OCI-LY3 (cell line): ENCODE data around the gene LRRC4.

Source experiments
- H2AFZ ChIP-seq: fragments of 200-600, 300-600 bp; shearing (Covaris generic); 2 replicates; pipeline ENCODE4 v1.6.0; 2014; ENCODE audit warnings: antibody characterized with exemption, low read depth, low read length
- H3K27ac ChIP-seq: fragments of 200-600, 300-600 bp; sonication (generic); 2 replicates; pipeline ENCODE4 v1.5.1; 2014; ENCODE audit warnings: mild to moderate bottlenecking, low read length, moderate library complexity, mixed read lengths
- H3K27me3 ChIP-seq: fragments of 200-600, 300-600 bp; sonication (generic); 2 replicates; pipeline ENCODE4 v1.6.1; 2014; ENCODE audit warnings: low read depth, low read length, mixed read lengths
- H3K36me3 ChIP-seq: fragments of 200-600, 300-600 bp; sonication (generic); replicated peaks from 2 replicates; pipeline ENCODE3; 2014; ENCODE audit warnings: low read depth, low read length, mixed read lengths
- H3K4me1 ChIP-seq: fragments of 300-600, 200-600 bp; sonication (generic); 2 replicates; pipeline ENCODE4 v1.6.1; 2014; ENCODE audit warnings: low read length, mixed read lengths
- H3K4me2 ChIP-seq: fragments of 200-600, 300-600 bp; sonication (generic); 2 replicates; pipeline ENCODE4 v1.6.1; 2014; ENCODE audit warnings: low read length, mixed read lengths
- H3K4me3 ChIP-seq: fragments of 300-600, 200-600 bp; sonication (generic); 2 replicates; pipeline ENCODE4 v1.5.1; 2014; ENCODE audit warnings: antibody characterized with exemption, mild to moderate bottlenecking, low read length, moderate library complexity
- H3K79me2 ChIP-seq: fragments of 300-600, 200-600 bp; shearing (Covaris generic); 2 replicates; pipeline ENCODE4 v1.6.1; 2014; ENCODE audit warnings: mild to moderate bottlenecking, low read length, mixed read lengths
- H3K9ac ChIP-seq: fragments of 300-600, 200-600 bp; shearing (Covaris generic); 2 replicates; pipeline ENCODE4 v1.6.0; 2014; ENCODE audit warnings: mild to moderate bottlenecking, low read length, moderate library complexity
- H3K9me3 ChIP-seq: fragments of 200-600, 300-600 bp; shearing (Covaris generic); 2 replicates; pipeline ENCODE4 v1.6.1; 2014; ENCODE audit warnings: low read length, mixed read lengths; ENCODE audit not compliant: insufficient read depth
- H4K20me1 ChIP-seq: fragments of 200-600, 300-600 bp; sonication (generic); 2 replicates; pipeline ENCODE4 v1.6.1; 2016; ENCODE audit warnings: low read length, mixed read lengths; ENCODE audit not compliant: insufficient read depth
- CTCF ChIP-seq: fragments of 200-600, 300-600 bp; sonication (generic); IDR thresholded peaks from 2 replicates; pipeline ENCODE4 v1.5.1; 2014; ENCODE audit warnings: antibody characterized with exemption, low read length, low read depth
- EZH2phosphoT487 ChIP-seq: fragments of 200-600 bp; shearing (Covaris generic); IDR thresholded peaks from 2 replicates; pipeline ENCODE4 v1.6.1; 2018; ENCODE audit warnings: antibody characterized with exemption, mixed run types, low read depth

LRRC4 gene

GRCh38 chr7:128056901-128057300 is 25.7 kb upstream of the LRRC4 start:
- H4K20me1 ChIP-seq: peaks cover 20% of the 10 kb centered on the region
- H3K9ac ChIP-seq: no peak overlapping the region
- H3K4me2 ChIP-seq: no peak overlapping the region

GRCh38 chr7:128055637-128056036 is 24.4 kb upstream of the LRRC4 start:
- Histone ChIP-seq H3K36me3 (peaks cover 23% of the 10 kb centered on the region), H3K9me3 (no peaks in the 10 kb centered on the region), H3K4me3 (no peak overlapping the region), H3K27ac (no peak overlapping the region), H3K9ac (no peak overlapping the region), H4K20me1 (peaks cover 27% of the 10 kb centered on the region), H3K27me3 (no peaks in the 10 kb centered on the region), H2AFZ (no peak overlapping the region), H3K4me1 (no peaks in the 10 kb centered on the region), H3K4me2 (no peak overlapping the region), H3K79me2 (no peaks in the 10 kb centered on the region)
- TF ChIP-seq CTCF (no peak), EZH2phosphoT487 (no peak)

More at GRCh38 chr7:128056901-128057300, 25.7 kb upstream of the LRRC4 start:
- H3K9me3 ChIP-seq: no peaks in the 10 kb centered on the region
- peaks cover 20% of the 10 kb centered on the region for H3K36me3 ChIP-seq
- H3K27me3 ChIP-seq: no peaks in the 10 kb centered on the region
- H3K27ac ChIP-seq: no peak overlapping the region
- no peak overlapping the region for H2AFZ ChIP-seq
- no peaks in the 10 kb centered on the region for H3K79me2 ChIP-seq
- no peaks in the 10 kb centered on the region for H3K4me1 ChIP-seq
- TF ChIP-seq CTCF (no peak), EZH2phosphoT487 (no peak)
- no peak overlapping the region for H3K4me3 ChIP-seq

GRCh38 chr7:128054511-128054910 is 23.3 kb upstream of the LRRC4 start:
- no peaks in the 10 kb centered on the region for H3K79me2 ChIP-seq
- no peaks in the 10 kb centered on the region for H3K4me1 ChIP-seq
- H3K36me3 ChIP-seq: peaks cover 21% of the 10 kb centered on the region
- H3K4me3 ChIP-seq: no peak overlapping the region
- H3K9ac ChIP-seq: no peak overlapping the region
- TF ChIP-seq EZH2phosphoT487: no peak
- no peak for TF ChIP-seq CTCF
- no peaks in the 10 kb centered on the region for H3K9me3 ChIP-seq
- no peak overlapping the region for H3K4me2 ChIP-seq
- no peak overlapping the region for H2AFZ ChIP-seq
- H3K27me3 ChIP-seq: no peaks in the 10 kb centered on the region
- H4K20me1 ChIP-seq: peaks cover 28% of the 10 kb centered on the region
- no peak overlapping the region for H3K27ac ChIP-seq

- Histone ChIP-seq H3K27me3 (no peaks in the 10 kb centered on the region), H3K4me2 (no peak overlapping the region), H3K4me1 (no peaks in the 10 kb centered on the region), H3K79me2 (no peaks in the 10 kb centered on the region), H4K20me1 (peaks cover 30% of the 10 kb centered on the region), H2AFZ (no peak overlapping the region), H3K9ac (no peak overlapping the region), H3K4me3 (no peak overlapping the region), H3K27ac (no peak overlapping the region), H3K9me3 (no peaks in the 10 kb centered on the region), H3K36me3 (peaks cover 18% of the 10 kb centered on the region)
- TF ChIP-seq CTCF: no peak
Observed at GRCh38 chr7:128053991-128054390, 22.8 kb upstream of the LRRC4 start.
